HG02981 (cell line): ENCODE results near the gene ZFYVE26.
"Not testable (repeated sequence)": the region's sequence is repeated elsewhere in the genome, so short reads cannot be mapped to it uniquely, and the experiment has no call there.

Source experiments
- ATAC-seq: cut with Tn5 transposase; IDR thresholded peaks from one replicate; pipeline ENCODE4 v1.9.1; 2021; ENCODE audit warnings: mild to moderate bottlenecking, moderate library complexity; ENCODE audit not compliant: unreplicated experiment

ZFYVE26 gene

GRCh38 chr14:67759916-67760315 is 56.5 kb downstream of the ZFYVE26 start:
- ATAC-seq, result no peak

DNA sequence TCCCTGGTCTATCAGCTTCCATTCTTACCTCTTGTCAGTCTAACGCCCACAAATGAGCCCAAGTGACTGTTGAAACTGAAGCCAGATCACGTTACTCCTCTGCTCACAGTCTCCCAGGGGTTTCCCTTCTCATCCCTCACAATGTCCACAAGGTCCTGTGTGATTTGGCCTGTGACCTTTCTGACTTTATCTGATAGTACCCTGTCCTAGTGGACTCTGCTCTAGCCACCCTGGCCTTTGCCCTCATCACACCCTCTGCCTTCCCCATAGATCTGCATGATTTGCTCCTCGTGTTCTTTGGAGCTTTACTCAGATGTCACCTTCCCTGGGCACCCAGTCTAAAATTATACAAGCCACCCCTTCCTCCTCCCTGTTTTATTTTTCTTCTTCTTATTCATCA is 59.2 kb downstream of the ZFYVE26 start:
- ATAC-seq, result no peak

DNA sequence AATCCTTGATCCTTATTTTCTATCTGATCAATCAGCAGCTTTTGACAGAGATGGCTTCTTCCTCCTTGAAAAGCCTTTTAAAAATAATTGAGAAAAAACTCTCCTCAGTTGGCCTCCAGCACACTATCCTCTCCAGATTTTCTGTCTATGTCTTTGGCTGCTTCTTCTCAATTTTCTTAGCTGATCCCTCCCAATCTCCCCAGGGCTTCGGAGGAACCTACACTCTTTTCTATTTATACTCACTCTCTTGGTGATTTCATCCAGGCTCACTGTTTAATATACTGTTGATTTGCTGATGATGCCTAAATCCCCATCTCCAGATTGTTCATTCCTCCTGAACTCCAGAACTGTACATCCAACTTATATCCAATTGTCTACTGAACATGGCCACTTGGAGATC is 59.9 kb downstream of the ZFYVE26 start:
- ATAC-seq, result no peak

DNA sequence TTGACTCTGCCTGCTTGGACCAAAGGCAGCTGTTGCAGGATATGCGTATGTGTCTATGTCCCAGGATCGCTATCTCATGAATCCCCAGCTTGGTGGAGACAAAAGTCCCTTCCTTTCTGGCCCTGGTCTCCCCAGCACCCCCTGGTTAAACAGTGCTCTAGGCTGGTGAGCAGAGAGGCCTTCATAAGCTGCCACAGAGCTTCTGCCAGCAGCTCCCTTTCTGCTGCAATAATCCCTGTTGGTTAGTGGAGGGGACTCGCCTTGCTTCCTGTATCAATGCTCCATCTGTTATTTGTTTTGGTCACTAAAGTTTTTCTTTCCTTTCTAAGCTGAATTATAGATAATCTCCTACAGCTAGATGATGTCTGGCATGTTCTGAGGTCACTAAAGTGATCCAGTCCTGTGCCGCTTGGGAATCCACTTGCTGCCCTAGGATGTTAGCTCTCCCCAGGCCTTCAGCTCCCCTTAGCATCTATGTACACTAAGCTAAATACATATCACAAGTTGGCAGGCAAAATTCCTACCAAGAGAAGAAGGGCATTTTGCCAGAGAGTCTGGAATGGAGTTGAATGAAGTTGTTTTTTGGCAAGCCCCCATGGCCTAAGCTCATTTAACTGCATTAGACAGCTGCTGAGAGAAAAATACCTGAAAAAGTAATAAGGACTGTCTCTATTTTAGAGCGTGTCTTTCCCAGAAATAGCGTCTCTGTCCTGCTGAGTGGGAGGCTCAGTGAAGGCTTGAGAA is 66.9 kb downstream of the ZFYVE26 start:
- ATAC-seq, result no peak

- ATAC-seq, result no peak
Measured at GRCh38 chr14:67748312-67748711, 68.1 kb downstream of the ZFYVE26 start.

- no peak for ATAC-seq
Measured at GRCh38 chr14:67746927-67747326, 69.5 kb downstream of the ZFYVE26 start.

DNA sequence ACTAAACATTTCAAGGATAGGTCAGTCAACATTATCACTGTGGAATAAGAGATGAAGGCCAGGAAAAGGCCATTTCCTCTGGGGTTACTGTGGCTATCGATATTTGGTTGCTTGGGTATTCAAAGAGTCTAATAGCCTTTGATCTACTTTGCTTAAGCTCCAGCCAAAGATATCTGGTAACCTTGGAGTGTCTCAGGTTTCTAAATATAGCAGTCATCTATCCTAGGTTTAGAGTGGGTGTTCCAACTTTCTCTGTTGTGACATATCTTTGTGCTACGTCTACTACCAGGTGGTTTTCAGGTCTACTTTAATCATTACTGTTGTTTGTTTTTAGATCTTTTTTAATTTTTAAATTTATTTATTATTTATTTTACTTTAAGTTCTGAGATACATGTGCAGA is 72.3 kb downstream of the ZFYVE26 start:
- ATAC-seq, result no peak

GRCh38 chr14:67738740-67739504 is 77.5 kb downstream of the ZFYVE26 start:
- no peak for ATAC-seq

- ATAC-seq, result no peak
Measured at GRCh38 chr14:67736771-67737170, 79.6 kb downstream of the ZFYVE26 start.

GRCh38 chr14:67735336-67736147 is 80.8 kb downstream of the ZFYVE26 start:
- ATAC-seq, result no peak

DNA sequence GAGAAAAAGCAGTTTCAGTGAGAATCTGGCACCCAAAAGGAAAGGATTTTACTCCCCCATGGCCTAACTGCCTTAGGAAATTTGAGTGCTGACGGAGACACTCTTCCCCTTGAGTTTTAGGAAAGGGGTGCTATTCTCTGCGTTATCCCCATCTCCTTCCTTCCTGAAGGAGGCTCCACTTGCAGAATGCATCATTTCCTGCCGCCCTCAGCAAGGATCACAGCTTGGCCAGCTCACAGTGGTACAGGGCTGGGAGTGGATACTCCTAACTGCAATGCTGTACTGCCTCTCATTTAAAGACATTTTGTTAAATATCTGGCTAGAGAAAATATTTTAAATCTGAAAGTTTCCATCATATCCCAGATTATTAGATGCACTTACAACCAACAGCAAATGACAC is 81.7 kb downstream of the ZFYVE26 start:
- ATAC-seq, result no peak

DNA sequence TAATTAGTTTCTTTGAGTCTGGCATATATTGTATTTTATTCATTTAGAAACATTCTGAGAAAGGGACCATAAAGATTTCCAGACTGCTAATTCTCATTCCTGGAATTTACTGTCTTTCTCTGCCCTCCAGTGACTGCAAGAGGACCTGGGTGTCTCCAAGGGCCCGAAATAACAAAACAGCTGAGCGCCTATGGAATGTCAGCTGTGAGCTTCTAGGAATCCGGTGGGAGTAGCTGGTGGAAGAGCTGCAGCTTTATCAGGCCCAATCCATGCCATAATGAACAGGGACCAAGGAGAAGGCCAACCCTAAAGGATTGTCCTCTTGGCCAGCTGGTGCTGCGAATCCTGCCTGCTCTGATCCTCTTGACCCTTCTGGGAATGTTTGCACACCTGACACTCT is 82.8 kb downstream of the ZFYVE26 start:
- ATAC-seq, result no peak

DNA sequence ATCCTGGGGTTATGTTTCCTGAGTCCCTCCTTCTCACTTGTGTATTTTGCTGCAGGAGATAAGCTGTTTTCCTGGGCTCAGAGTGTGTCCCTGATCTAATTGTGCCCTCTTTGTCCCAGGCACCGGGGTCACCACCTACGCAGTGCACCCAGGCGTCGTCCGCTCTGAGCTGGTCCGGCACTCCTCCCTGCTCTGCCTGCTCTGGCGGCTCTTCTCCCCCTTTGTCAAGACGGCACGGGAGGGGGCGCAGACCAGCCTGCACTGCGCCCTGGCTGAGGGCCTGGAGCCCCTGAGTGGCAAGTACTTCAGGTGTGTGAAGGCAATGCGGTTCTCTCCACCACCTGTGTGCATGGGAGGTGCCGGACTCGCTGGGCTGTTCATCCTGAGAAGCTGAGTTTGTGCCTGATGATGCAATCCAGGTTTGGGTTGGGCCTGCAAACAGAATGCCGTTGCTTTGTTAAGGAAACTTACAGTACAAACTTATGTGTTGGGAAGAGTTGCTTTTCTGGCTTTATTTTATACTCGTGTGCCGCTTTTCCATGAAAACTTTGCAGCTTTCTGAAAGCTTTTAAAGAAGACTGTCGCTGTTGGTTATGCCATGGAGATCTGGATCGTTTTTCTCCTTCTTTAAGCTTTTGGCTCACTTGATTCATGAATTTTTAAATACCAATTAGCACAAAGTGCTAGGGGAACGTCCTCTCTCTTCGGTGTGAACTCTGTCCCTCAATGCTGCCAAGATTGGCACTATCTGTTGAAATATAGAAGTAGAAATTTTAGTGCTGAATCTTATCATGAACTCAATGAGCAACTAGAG is 87.1 kb downstream of the ZFYVE26 start:
- no peak for ATAC-seq

DNA sequence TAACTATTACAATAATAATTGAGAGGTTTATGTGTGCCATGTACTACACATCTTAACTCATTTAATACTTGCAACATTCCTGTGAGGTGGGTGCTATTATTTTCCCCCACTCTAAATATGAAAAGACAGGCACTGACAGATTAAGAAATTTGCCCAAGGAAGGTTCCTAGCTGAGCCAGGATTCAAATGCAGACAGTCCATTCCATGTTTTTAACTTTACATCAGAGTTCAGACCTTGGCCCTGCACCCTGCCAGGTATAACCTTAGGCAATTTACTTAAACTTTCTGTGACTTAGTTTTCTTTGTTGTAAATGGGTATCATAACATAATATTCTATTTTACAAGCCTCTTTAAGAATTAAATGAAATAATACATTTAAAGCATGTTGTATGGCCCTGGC is 88.1 kb downstream of the ZFYVE26 start:
- no peak for ATAC-seq

DNA sequence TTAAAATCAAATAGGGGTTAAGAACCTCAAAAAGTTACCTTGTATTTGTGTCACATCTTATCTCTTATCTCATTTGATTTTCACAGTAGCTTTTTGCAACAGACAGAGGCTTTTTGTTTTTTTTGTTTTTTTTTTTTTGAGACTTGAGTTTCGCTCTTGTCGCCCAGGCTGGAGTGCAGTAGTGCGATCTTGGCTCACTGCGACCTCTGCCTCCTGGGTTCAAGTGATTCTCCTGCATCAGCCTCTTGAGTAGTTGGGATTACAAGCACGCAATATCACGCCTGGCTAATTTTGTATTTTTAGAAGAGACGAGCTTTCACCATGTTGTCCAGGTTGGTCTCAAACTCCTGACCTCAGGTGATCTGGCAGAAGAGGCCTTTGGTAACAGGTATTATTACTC is 89.0 kb downstream of the ZFYVE26 start:
- ATAC-seq, result no peak

GRCh38 chr14:67725171-67725570 is 91.2 kb downstream of the ZFYVE26 start:
- no peak for ATAC-seq

- no peak for ATAC-seq
Measured at GRCh38 chr14:67722293-67722692, 94.1 kb downstream of the ZFYVE26 start.

- ATAC-seq, result no peak
Measured at GRCh38 chr14:67721875-67722274, 94.5 kb downstream of the ZFYVE26 start.

DNA sequence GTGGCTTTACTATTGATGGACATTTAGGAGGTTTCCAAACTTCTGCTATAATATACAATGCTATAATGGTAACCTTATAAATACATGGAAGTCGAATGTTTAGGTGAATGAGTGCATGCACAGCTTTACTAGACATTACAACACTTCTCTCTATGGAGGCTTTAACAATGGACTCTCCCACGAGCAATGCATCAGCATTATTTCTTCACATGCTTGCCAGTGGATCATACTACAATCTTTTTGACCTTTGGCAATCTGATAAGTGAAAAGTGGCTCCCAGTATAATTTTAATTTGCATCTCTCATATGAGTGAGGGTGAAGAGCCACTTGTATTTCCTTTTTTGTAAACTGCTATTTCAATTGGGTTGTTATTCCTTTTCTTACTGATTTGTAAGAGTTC is 96.5 kb downstream of the ZFYVE26 start:
- no peak for ATAC-seq

DNA sequence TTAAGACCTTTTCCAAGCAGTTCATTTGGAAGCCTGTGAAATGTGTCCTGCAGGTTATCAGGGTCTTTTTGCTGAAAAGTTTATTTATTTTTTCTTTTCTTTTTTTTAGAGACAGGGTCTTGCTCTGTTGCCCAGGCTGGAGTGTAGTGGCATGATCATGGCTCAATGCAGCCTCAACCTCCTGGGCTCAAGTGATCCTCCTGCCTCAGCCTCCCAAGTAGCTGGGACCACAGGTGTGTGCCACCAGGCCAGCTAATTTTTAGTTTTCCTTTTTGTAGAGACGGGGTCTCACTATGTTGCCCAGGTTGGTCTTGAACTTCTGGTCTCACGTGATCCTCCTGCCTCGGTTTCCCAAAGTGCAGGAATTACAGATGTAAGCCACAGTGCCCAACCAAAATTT is 97.0 kb downstream of the ZFYVE26 start:
- not testable (repeated sequence) for ATAC-seq

DNA sequence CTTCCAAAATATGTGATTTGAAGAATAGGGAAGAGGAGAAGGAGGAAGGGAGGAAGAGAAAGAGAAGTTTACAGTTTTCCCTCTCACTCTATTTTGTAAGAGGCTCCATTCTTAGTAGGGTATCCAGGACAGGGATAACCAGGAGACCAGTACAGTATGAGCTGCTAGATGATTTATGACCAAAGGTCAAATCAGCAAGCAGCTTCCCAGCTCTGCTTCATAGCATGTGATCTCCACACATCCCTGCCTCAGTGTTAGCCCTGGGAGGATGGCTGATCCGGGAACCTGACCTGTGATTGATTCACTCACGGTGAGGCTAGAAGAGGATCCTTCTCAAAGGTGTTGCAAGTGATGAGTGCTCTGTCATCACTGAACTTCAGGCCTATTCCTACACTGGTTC is 98.1 kb downstream of the ZFYVE26 start:
- ATAC-seq, result no peak
